ENCODE results near the gene KIRREL1.

KIRREL1 gene

DNA sequence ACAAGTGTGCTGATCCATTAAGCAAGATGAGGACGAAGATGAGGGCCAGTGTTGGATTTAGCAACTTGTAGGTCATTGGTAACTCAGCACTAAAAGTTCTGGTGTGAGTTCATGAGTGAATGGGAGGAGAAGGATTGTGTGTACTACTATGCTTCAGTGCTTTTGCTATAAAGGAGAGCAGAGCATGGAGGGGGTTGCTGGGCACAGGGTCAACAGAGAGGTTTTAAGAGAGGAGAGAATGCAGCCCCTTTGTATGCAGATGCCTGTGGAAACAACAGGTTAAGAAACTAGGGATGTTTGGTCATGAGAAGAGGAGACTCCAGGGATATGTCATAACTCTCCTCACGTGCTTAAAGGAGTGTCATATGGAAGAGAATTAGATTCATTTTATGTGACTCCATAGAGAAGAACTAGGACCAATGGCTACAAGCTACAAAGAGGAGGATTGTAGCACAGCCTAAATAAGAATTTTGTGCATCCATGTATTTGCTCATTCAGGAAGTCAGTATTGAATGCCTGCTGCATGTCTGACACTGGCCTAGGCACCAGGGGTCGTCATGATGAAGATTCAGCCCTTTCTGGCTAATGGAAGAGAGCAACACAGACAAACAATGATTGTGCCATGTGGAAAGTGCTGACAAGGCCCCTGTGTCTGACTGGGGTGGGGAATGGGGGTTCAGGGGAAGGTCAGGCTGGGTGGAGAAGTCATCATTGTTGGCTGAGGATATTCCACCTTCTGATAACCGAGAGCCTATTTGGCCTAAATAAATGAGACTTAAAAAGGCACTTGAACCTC is 53.5 kb downstream of the KIRREL1 start:
- Mint-ChIP-seq H3K9me3 (no peaks in the 10 kb centered on the region), H3K4me1 (no peaks in the 10 kb centered on the region), H3K36me3 (ENCODE audit: low read depth) (no peaks in the 10 kb centered on the region), H3K4me3 (no peak overlapping the region), H3K27ac (no peak overlapping the region), H3K27me3 (peaks cover 8% of the 10 kb centered on the region)
- no peak for DNase-seq
- ATAC-seq = no peak

- no peaks in the 10 kb centered on the region for H3K4me1 Mint-ChIP-seq
- no peak overlapping the region for H3K27ac Mint-ChIP-seq
- ATAC-seq = no peak
- H3K27me3 Mint-ChIP-seq = peaks cover 10% of the 10 kb centered on the region
- no peak overlapping the region for H3K4me3 Mint-ChIP-seq
- no peak for DNase-seq
- H3K36me3 Mint-ChIP-seq (ENCODE audit: low read depth) = no peaks in the 10 kb centered on the region
- H3K9me3 Mint-ChIP-seq = no peaks in the 10 kb centered on the region
These were observed 55.1 kb downstream of the KIRREL1 start for GRCh38 chr1:158048371-158049067.

GRCh38 chr1:158049853-158050252 is 56.4 kb downstream of the KIRREL1 start:
- no peaks in the 10 kb centered on the region for H3K36me3 Mint-ChIP-seq (ENCODE audit: low read depth)
- ATAC-seq = no peak
- no peak overlapping the region for H3K4me3 Mint-ChIP-seq
- H3K27me3 Mint-ChIP-seq = peaks cover 10% of the 10 kb centered on the region
- no peak for DNase-seq
- H3K27ac Mint-ChIP-seq = no peak overlapping the region
- no peaks in the 10 kb centered on the region for H3K9me3 Mint-ChIP-seq
- no peaks in the 10 kb centered on the region for H3K4me1 Mint-ChIP-seq

DNA sequence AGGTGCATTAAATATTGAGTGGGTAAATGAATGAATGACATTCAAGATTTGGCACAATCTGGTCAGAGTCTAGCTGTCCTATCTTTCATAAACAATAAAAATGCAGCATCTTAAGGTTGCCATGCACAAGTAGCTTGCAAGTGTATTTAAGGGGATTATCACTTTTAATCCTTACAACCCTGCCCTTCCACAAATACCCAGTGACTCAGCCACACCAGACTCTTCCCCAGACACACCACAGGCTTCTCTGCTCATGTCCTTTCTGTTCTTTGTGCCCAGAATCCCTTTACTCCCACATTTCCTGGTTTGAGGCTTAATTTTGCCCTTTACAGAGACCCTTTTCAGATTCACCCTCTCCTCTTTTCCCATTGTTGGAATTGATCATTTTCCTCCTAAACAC is 59.8 kb downstream of the KIRREL1 start:
- no peak overlapping the region for H3K4me3 Mint-ChIP-seq
- H3K9me3 Mint-ChIP-seq = no peaks in the 10 kb centered on the region
- H3K36me3 Mint-ChIP-seq (ENCODE audit: low read depth) = no peaks in the 10 kb centered on the region
- ATAC-seq (no peak), DNase-seq (no peak)
- no peak overlapping the region for H3K27ac Mint-ChIP-seq
- H3K4me1 Mint-ChIP-seq = no peaks in the 10 kb centered on the region
- peaks cover 5% of the 10 kb centered on the region for H3K27me3 Mint-ChIP-seq

DNA sequence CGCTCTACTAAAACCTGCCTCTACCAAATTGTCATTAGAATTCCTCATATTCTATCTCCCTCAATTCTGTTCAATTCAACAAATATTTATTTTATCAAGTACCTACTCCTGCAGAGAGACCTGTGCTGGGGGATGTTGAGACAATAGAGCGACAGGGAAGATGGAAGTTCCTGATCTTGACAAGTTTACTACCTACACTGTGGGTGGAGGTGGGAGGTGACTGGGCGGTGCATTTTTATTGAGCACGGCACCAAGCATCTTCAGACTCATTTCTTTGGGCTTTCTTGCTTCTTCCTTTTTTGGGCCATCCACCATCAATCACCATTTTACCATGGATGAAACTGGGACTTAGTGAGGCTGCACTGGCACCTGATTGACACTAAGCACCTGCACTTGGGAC is 61.3 kb downstream of the KIRREL1 start:
- Mint-ChIP-seq H3K36me3 (ENCODE audit: low read depth) (no peaks in the 10 kb centered on the region), H3K4me1 (no peaks in the 10 kb centered on the region), H3K27me3 (peaks cover 5% of the 10 kb centered on the region), H3K27ac (no peak overlapping the region), H3K4me3 (no peak overlapping the region), H3K9me3 (no peaks in the 10 kb centered on the region)
- ATAC-seq = no peak
- DNase-seq = no peak

DNA sequence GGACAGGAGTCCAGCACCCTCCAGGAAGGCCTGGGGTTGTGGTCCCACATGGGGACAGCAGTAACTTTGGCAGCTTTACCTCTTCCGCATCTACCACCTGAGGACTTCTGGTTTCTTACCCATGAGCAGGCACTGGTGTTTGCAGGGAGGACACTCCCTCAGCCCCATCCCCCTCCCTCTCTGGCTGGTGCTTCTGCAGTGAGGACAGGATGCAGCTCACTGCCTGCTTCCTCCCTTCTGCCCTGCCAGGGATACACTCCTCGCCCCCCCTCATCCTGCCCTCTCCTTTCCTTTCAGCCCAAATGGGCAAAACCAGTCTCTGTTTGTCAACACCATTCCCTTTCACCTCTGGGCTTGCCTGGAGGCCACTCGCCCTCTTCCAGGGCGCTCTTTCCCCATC is 62.4 kb downstream of the KIRREL1 start:
- DNase-seq = peak; percentile 3
- ATAC-seq = no peak
- Mint-ChIP-seq H3K4me3 (no peak overlapping the region), H3K4me1 (no peaks in the 10 kb centered on the region), H3K36me3 (ENCODE audit: low read depth) (no peaks in the 10 kb centered on the region), H3K27me3 (peaks cover 8% of the 10 kb centered on the region), H3K27ac (no peak overlapping the region), H3K9me3 (no peaks in the 10 kb centered on the region)

GRCh38 chr1:158056498-158056897 is 63.1 kb downstream of the KIRREL1 start:
- Mint-ChIP-seq H3K9me3 (no peaks in the 10 kb centered on the region), H3K4me3 (no peak overlapping the region), H3K4me1 (no peaks in the 10 kb centered on the region), H3K36me3 (ENCODE audit: low read depth) (no peaks in the 10 kb centered on the region), H3K27me3 (peaks cover 8% of the 10 kb centered on the region), H3K27ac (no peak overlapping the region)
- ATAC-seq = no peak
- no peak for DNase-seq

- no peak overlapping the region for H3K4me3 Mint-ChIP-seq
These were observed 65.0 kb downstream of the KIRREL1 start for GRCh38 chr1:158058237-158058985.

DNA sequence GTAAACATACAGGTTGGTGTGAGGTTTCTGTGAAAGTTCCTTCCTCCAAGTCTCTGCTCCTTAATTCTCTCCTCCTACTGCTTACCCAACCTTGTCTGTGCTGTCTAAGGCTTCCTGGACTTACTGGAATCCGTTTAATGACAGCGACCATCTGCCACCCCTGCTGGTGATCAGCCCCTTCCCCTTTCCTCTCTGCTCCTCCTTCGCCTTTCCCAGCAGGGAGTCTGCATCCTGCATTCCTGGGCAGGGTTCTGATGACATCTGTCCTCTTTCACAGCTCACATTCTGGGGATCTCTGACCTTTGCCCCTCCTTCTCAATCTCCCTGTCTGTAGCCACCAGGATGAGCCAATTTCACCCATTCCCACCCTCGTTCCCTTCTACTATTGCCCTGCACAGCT is 66.5 kb downstream of the KIRREL1 start:
- H3K27ac Mint-ChIP-seq = no peak overlapping the region
- H3K4me1 Mint-ChIP-seq = no peaks in the 10 kb centered on the region
- no peaks in the 10 kb centered on the region for H3K9me3 Mint-ChIP-seq
- no peak for DNase-seq
- ATAC-seq = no peak
- H3K4me3 Mint-ChIP-seq = no peak overlapping the region
- peaks cover 10% of the 10 kb centered on the region for H3K27me3 Mint-ChIP-seq
- H3K36me3 Mint-ChIP-seq (ENCODE audit: low read depth) = no peaks in the 10 kb centered on the region

More at GRCh38 chr1:158058237-158058985, 65.0 kb downstream of the KIRREL1 start:
- no peak for DNase-seq
- H3K9me3 Mint-ChIP-seq = no peaks in the 10 kb centered on the region
- H3K36me3 Mint-ChIP-seq (ENCODE audit: low read depth) = no peaks in the 10 kb centered on the region
- no peak for ATAC-seq
- peaks cover 6% of the 10 kb centered on the region for H3K27me3 Mint-ChIP-seq
- no peak overlapping the region for H3K27ac Mint-ChIP-seq
- H3K4me1 Mint-ChIP-seq = no peaks in the 10 kb centered on the region

- no peaks in the 10 kb centered on the region for H3K36me3 Mint-ChIP-seq (ENCODE audit: low read depth)
- DNase-seq (no peak), ATAC-seq (no peak)
- H3K27me3 Mint-ChIP-seq = peaks cover 7% of the 10 kb centered on the region
- no peaks in the 10 kb centered on the region for H3K9me3 Mint-ChIP-seq
- H3K4me1 Mint-ChIP-seq = no peaks in the 10 kb centered on the region
- H3K27ac Mint-ChIP-seq = no peak overlapping the region
- H3K4me3 Mint-ChIP-seq = no peak overlapping the region
These were observed 68.7 kb downstream of the KIRREL1 start for GRCh38 chr1:158062174-158062573.

GRCh38 chr1:158067662-158068061 is 74.2 kb downstream of the KIRREL1 start:
- no peak overlapping the region for H3K4me3 Mint-ChIP-seq
- H3K9me3 Mint-ChIP-seq = no peaks in the 10 kb centered on the region
- H3K27me3 Mint-ChIP-seq = peaks cover 10% of the 10 kb centered on the region
- no peaks in the 10 kb centered on the region for H3K36me3 Mint-ChIP-seq (ENCODE audit: low read depth)
- DNase-seq (no peak), ATAC-seq (no peak)
- no peaks in the 10 kb centered on the region for H3K4me1 Mint-ChIP-seq
- H3K27ac Mint-ChIP-seq = no peak overlapping the region

GRCh38 chr1:158068918-158069317 is 75.5 kb downstream of the KIRREL1 start:
- H3K4me3 Mint-ChIP-seq = no peak overlapping the region
- no peaks in the 10 kb centered on the region for H3K4me1 Mint-ChIP-seq
- no peaks in the 10 kb centered on the region for H3K9me3 Mint-ChIP-seq
- peaks cover 5% of the 10 kb centered on the region for H3K27me3 Mint-ChIP-seq
- ATAC-seq = no peak
- no peak overlapping the region for H3K27ac Mint-ChIP-seq
- no peaks in the 10 kb centered on the region for H3K36me3 Mint-ChIP-seq (ENCODE audit: low read depth)
- DNase-seq = no peak

GRCh38 chr1:158071138-158071537 is 77.7 kb downstream of the KIRREL1 start:
- Mint-ChIP-seq H3K4me3 (no peak overlapping the region), H3K9me3 (no peaks in the 10 kb centered on the region), H3K36me3 (ENCODE audit: low read depth) (no peaks in the 10 kb centered on the region), H3K27me3 (peaks cover 5% of the 10 kb centered on the region), H3K4me1 (no peaks in the 10 kb centered on the region), H3K27ac (no peak overlapping the region)
- DNase-seq (no peak), ATAC-seq (no peak)

DNA sequence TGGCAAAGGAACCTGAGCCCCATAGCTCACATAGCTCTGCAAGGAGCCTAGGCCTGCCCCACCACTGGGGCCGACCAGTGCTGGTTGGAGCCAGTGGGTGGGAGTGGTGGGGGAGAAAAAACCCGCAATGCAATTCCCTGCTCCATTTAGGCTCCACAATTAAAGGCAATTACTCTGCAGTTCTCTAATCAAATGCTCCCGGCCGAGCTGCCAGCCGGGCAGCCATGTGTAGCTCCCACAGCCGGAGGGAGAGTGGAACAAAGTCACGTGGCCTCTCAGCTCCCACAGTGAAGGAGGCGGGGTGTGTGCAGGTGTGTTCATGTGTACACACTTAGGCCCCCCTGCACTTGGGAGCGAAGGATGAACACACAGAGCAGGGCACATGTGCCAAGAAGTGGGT is 81.6 kb downstream of the KIRREL1 start:
- Mint-ChIP-seq H3K27me3 (peaks cover 5% of the 10 kb centered on the region), H3K36me3 (ENCODE audit: low read depth) (no peaks in the 10 kb centered on the region), H3K9me3 (no peaks in the 10 kb centered on the region), H3K27ac (no peak overlapping the region), H3K4me1 (no peaks in the 10 kb centered on the region), H3K4me3 (no peak overlapping the region)
- no peak for DNase-seq
- no peak for ATAC-seq

DNA sequence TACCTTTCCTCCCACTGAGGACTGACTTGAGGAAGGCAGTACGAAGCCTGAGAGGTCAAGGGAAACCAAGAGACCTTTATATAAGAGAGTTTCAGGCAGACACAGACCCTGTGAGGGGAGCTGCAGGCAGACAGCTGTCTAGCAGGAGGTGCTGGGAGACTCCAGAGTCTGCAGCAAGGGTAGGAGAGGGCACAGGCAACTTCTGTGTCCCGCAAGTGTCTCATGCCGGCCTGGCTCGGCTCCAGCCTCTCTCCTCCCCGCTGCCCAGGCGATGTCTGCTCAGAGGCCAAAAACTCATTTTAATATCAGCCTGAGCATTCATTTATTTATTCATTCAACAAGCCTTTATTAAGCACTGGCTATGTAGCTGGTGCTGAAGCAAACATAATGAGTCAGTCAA is 83.0 kb downstream of the KIRREL1 start:
- Mint-ChIP-seq H3K4me1 (no peaks in the 10 kb centered on the region), H3K27ac (no peak overlapping the region), H3K9me3 (no peaks in the 10 kb centered on the region), H3K36me3 (ENCODE audit: low read depth) (no peaks in the 10 kb centered on the region), H3K4me3 (no peak overlapping the region), H3K27me3 (peaks cover 5% of the 10 kb centered on the region)
- ATAC-seq = no peak
- no peak for DNase-seq

Measured in activated naive CD8-positive, alpha-beta T cell treated with anti-CD3 and anti-CD28 coated beads, Interleukin-2, amount 50 U/mL, for 24 hours (primary cell).